ENCODE measurements around the gene C10orf88. TPM values are rescaled to one million over a fixed set of nuclear protein-coding genes. Genes with fewer than 3 reads are reported as not detected.

C10orf88 gene
- total and polyA plus RNA-seq, 9 of the 15 experiments (the other 6 are each of a cell fraction or from before 2014, with no cell fraction given): 2.5 to 9.6 (median 7.5) TPM

DNA sequence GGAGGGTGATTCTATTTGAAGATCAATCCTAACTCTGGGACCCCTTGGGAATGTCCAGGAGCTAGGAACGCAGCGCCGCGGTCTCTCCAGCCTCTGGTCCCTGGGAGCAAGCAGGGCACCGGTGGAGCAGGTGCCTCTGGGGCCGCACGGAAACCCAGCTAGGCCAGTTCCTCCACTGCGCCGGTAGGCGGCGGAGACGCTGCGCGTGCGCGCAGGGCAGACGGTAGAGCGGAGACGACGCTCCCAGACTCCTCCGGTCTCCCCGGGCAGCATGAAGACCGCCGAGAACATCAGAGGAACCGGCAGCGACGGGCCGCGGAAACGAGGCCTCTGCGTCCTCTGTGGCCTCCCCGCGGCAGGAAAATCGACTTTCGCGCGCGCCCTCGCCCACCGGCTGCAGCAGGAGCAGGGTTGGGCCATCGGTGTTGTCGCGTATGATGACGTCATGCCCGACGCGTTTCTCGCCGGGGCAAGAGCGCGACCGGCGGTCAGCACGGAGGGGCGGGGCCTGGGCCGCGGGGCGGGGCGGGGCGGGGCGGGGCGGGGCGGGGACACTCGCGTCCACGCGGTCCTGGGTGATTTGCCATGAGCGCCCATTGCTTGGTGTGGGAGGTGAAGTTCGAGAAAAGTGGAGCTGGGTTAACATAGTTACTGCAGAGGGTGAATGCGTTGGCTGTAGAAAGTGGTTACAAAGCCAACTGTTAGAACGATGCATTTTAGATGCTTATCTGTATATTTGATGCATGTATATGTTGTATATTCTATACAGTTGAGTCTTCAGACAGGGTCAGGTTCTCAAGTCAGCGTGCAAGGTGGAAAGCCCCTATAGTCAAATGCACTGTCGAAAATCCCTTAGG lies 26.4 kb upstream of the C10orf88 start, which contains the start of gene PSTK (continued):
- TF ChIP-seq, protein P1, sequence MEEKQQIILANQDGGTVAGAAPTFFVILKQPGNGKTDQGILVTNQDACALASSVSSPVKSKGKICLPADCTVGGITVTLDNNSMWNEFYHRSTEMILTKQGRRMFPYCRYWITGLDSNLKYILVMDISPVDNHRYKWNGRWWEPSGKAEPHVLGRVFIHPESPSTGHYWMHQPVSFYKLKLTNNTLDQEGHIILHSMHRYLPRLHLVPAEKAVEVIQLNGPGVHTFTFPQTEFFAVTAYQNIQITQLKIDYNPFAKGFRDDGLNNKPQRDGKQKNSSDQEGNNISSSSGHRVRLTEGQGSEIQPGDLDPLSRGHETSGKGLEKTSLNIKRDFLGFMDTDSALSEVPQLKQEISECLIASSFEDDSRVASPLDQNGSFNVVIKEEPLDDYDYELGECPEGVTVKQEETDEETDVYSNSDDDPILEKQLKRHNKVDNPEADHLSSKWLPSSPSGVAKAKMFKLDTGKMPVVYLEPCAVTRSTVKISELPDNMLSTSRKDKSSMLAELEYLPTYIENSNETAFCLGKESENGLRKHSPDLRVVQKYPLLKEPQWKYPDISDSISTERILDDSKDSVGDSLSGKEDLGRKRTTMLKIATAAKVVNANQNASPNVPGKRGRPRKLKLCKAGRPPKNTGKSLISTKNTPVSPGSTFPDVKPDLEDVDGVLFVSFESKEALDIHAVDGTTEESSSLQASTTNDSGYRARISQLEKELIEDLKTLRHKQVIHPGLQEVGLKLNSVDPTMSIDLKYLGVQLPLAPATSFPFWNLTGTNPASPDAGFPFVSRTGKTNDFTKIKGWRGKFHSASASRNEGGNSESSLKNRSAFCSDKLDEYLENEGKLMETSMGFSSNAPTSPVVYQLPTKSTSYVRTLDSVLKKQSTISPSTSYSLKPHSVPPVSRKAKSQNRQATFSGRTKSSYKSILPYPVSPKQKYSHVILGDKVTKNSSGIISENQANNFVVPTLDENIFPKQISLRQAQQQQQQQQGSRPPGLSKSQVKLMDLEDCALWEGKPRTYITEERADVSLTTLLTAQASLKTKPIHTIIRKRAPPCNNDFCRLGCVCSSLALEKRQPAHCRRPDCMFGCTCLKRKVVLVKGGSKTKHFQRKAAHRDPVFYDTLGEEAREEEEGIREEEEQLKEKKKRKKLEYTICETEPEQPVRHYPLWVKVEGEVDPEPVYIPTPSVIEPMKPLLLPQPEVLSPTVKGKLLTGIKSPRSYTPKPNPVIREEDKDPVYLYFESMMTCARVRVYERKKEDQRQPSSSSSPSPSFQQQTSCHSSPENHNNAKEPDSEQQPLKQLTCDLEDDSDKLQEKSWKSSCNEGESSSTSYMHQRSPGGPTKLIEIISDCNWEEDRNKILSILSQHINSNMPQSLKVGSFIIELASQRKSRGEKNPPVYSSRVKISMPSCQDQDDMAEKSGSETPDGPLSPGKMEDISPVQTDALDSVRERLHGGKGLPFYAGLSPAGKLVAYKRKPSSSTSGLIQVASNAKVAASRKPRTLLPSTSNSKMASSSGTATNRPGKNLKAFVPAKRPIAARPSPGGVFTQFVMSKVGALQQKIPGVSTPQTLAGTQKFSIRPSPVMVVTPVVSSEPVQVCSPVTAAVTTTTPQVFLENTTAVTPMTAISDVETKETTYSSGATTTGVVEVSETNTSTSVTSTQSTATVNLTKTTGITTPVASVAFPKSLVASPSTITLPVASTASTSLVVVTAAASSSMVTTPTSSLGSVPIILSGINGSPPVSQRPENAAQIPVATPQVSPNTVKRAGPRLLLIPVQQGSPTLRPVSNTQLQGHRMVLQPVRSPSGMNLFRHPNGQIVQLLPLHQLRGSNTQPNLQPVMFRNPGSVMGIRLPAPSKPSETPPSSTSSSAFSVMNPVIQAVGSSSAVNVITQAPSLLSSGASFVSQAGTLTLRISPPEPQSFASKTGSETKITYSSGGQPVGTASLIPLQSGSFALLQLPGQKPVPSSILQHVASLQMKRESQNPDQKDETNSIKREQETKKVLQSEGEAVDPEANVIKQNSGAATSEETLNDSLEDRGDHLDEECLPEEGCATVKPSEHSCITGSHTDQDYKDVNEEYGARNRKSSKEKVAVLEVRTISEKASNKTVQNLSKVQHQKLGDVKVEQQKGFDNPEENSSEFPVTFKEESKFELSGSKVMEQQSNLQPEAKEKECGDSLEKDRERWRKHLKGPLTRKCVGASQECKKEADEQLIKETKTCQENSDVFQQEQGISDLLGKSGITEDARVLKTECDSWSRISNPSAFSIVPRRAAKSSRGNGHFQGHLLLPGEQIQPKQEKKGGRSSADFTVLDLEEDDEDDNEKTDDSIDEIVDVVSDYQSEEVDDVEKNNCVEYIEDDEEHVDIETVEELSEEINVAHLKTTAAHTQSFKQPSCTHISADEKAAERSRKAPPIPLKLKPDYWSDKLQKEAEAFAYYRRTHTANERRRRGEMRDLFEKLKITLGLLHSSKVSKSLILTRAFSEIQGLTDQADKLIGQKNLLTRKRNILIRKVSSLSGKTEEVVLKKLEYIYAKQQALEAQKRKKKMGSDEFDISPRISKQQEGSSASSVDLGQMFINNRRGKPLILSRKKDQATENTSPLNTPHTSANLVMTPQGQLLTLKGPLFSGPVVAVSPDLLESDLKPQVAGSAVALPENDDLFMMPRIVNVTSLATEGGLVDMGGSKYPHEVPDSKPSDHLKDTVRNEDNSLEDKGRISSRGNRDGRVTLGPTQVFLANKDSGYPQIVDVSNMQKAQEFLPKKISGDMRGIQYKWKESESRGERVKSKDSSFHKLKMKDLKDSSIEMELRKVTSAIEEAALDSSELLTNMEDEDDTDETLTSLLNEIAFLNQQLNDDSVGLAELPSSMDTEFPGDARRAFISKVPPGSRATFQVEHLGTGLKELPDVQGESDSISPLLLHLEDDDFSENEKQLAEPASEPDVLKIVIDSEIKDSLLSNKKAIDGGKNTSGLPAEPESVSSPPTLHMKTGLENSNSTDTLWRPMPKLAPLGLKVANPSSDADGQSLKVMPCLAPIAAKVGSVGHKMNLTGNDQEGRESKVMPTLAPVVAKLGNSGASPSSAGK (IDR thresholded peaks at IDR 0.05): peak; percentile 96
- TF ChIP-seq MTA1 (IDR thresholded peaks at IDR 0.05; ENCODE audit: borderline replicate concordance) (peak; percentile 98), ZNF717 (CRISPR knock-in tag; IDR thresholded peaks at IDR 0.05) (no peak), YY1 (IDR thresholded peaks at IDR 0.05; ENCODE audit: borderline replicate concordance in 1 of 3, control insufficient read depth in 1 of 3, extremely low read depth in 1 of 3, insufficient read depth in 3 of 3, insufficient read length in 1 of 3, insufficient replicate concordance in 2 of 3, low read depth in 1 of 3, low read length in 2 of 3) (peak in 1 of 3 experiments; percentile 42), MBD2 (IDR thresholded peaks at IDR 0.05; ENCODE audit: borderline replicate concordance, low read depth) (peak; percentile 35; the same call in 1 of the 2 replicates), TBL1XR1 (IDR thresholded peaks at IDR 0.05; ENCODE audit: low read length in 2 of 2) (peak in 1 of 2 experiments; percentile 59; a peak in 1 of 4 replicates), ZNF778 (CRISPR knock-in tag; IDR thresholded peaks at IDR 0.05) (no peak), CHD2 (IDR thresholded peaks at IDR 0.05; ENCODE audit: low read depth, low read length) (peak; percentile 41; the same call in 1 of the 2 replicates), EP400 (IDR thresholded peaks at IDR 0.05) (peak; percentile 92), HNRNPLL (IDR thresholded peaks at IDR 0.05; ENCODE audit: low read depth, low read length, poor library complexity, severe bottlenecking) (no peak)
- TF ChIP-seq, protein P2, sequence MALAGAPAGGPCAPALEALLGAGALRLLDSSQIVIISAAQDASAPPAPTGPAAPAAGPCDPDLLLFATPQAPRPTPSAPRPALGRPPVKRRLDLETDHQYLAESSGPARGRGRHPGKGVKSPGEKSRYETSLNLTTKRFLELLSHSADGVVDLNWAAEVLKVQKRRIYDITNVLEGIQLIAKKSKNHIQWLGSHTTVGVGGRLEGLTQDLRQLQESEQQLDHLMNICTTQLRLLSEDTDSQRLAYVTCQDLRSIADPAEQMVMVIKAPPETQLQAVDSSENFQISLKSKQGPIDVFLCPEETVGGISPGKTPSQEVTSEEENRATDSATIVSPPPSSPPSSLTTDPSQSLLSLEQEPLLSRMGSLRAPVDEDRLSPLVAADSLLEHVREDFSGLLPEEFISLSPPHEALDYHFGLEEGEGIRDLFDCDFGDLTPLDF (CRISPR knock-in tag; IDR thresholded peaks at IDR 0.05): no peak
- TF ChIP-seq, protein P3, sequence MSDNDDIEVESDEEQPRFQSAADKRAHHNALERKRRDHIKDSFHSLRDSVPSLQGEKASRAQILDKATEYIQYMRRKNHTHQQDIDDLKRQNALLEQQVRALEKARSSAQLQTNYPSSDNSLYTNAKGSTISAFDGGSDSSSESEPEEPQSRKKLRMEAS (CRISPR knock-in tag; IDR thresholded peaks at IDR 0.05): peak; percentile 97
